Activated T-cell treated with anti-CD3 and anti-CD28 coated beads, Interleukin-2, amount 50 U/mL, for 72 hours (primary cell): ENCODE results near the gene TMEM38A. TPM values are rescaled to one million over a fixed set of nuclear protein-coding genes. Genes with fewer than 3 reads are reported as not detected.

Experiments used
- ATAC-seq, 2 donors: fragments of 150-1000 bp; cut with Tn5 transposase; replicated peaks in 1 of 2; 2 replicates each; pipeline ENCODE4 v1.10.0; 2021; ENCODE audit warnings: moderate library complexity in 2 of 2, mild to moderate bottlenecking in 1 of 2
- DNase-seq, 2 donors: peaks; one replicate each; pipeline ENCODE4 v3.0.0; 2021 to 2022; ENCODE audit warnings: mixed read lengths in 1 of 2
- H3K27ac Mint-ChIP-seq: one replicate; pipeline ENCODE4 v1.8.0; 2022; ENCODE audit warnings: mild to moderate bottlenecking, moderate library complexity, mixed read lengths
- H3K27me3 Mint-ChIP-seq: one replicate; pipeline ENCODE4 v1.8.0; 2022; ENCODE audit warnings: low read depth, mixed read lengths
- H3K36me3 Mint-ChIP-seq, 2 donors: one replicate each; pipeline ENCODE4 v1.8.0; 2022; ENCODE audit warnings: mixed read lengths in 2 of 2, mild to moderate bottlenecking in 1 of 2; ENCODE audit not compliant: insufficient read depth in 2 of 2
- H3K4me1 Mint-ChIP-seq: one replicate; pipeline ENCODE4 v1.8.0; 2022; ENCODE audit warnings: low read depth, mixed read lengths
- H3K4me3 Mint-ChIP-seq, 2 donors: one replicate each; pipeline ENCODE4 v1.8.0; 2022; ENCODE audit warnings: mild to moderate bottlenecking in 2 of 2, mixed read lengths in 2 of 2, moderate library complexity in 2 of 2
- H3K9me3 Mint-ChIP-seq, 2 donors: one replicate each; pipeline ENCODE4 v1.8.0; 2022; ENCODE audit warnings: mixed read lengths in 2 of 2
- total RNA-seq, 2 donors: library from RNA; stranded (reverse); gene quantifications; one replicate each; pipeline ENCODE4 v1.2.3, GENCODE V29; 2022

TMEM38A gene, protein sequence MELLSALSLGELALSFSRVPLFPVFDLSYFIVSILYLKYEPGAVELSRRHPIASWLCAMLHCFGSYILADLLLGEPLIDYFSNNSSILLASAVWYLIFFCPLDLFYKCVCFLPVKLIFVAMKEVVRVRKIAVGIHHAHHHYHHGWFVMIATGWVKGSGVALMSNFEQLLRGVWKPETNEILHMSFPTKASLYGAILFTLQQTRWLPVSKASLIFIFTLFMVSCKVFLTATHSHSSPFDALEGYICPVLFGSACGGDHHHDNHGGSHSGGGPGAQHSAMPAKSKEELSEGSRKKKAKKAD
- 1 to 10 TPM; 1.6 to 2.6 TPM for total RNA-seq

DNA sequence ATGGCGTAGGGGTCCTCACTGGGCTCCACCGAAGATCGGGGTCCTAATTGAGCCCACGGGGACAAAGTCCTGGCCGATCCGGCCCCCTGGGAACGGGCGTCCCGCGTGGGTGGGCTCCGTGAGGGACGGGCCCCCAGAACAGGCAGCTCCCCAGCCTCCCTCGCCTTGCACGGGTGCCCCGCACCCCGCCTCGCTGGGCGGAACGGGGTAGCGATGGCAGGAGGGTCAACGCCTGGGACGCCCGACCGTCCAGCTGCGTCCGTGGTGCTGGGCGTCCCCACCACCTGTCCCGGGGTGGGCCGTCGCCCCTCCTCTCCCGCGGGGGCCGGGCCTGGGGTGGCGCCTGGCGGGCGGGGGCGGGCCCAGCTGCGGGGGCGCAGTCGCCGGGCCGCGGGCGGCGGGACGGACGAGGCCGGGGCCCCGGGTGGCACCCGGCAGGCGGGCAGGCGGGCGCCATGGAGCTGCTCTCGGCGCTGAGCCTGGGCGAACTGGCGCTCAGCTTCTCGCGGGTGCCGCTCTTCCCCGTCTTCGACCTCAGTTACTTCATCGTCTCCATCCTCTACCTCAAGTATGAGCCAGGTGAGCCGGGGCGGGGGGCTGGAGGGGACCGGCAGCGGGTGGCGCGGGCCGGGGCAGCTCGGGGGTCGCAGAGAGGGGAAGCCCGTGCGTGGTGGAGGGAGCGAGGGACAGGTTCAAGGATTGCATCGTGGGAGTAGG, at the start of gene TMEM38A:
Gene TMEM38A, plus strand, starts transcription at position 377 of the 717 bp plus-strand sequence. Its CDS starts 79 bp downstream, at position 456.
- ATAC-seq (peak; percentile 8 to 21), DNase-seq (peak; percentile 62 to 70)
- Mint-ChIP-seq H3K36me3 (peaks cover 5 to 11% of the 10 kb centered on the region in 2 donors), H3K4me1 (peaks cover 29% of the 10 kb centered on the region), H3K4me3 (peak within 1 kb of the TSS; percentile 86 to 92), H3K9me3 (no peaks in the 10 kb centered on the region), H3K27ac (peak within 1 kb of the TSS; percentile 82), H3K27me3 (peaks cover 6% of the 10 kb centered on the region)

DNA sequence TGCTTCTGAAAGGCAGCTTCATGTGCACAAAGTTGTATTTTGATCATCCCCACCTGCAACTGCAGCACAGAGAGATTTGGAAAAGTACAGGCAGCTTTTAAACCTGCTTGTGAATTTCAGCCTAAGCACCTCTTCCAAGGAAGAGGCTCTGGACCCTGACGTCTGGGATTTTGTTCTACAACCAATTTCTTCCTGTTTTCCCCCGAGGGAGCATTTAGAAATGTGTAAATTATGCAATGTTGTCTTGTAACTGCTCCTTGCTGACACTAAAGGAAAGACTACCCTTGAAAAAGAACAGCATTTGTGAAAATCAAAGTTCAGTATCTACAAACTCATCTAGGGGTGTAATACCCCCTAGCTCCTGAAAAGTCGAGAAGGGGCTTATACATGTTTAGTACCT, 48.3 kb upstream of the TMEM38A start:
- ATAC-seq = no peak
- no peak overlapping the region for H3K27ac Mint-ChIP-seq

DNA sequence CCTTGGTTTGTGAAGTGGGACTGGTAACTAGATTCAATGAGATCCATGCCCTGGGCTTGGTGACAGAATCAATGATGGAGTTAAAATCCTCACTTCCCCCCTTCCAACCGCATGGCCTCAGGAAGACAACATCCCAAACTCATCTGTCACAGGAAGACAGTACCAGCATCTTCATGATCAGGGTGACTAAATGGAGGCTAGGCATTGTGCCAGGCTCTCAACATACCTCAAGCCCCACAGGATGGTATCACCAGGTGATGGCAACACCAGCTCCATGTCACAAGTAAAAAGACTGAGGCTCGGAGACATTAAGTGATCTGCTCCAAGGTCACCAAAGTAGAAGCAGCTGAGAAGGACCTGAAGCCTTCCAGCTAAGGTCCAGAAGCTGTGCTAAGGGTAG, 47.1 kb upstream of the TMEM38A start:
- no peaks in the 10 kb centered on the region for H3K27me3 Mint-ChIP-seq
- H3K9me3 Mint-ChIP-seq = no peaks in the 10 kb centered on the region
- H3K4me3 Mint-ChIP-seq = no peak overlapping the region
- ATAC-seq = no peak
- peaks cover 75% of the 10 kb centered on the region for H3K4me1 Mint-ChIP-seq
- no peaks in the 10 kb centered on the region for H3K36me3 Mint-ChIP-seq
- H3K27ac Mint-ChIP-seq = no peak overlapping the region
- DNase-seq = no peak

More for the DNA sequence above, 48.3 kb upstream of the TMEM38A start:
- no peaks in the 10 kb centered on the region for H3K36me3 Mint-ChIP-seq
- no peak overlapping the region for H3K4me3 Mint-ChIP-seq
- H3K4me1 Mint-ChIP-seq = peaks cover 75% of the 10 kb centered on the region
- H3K27me3 Mint-ChIP-seq = no peaks in the 10 kb centered on the region
- DNase-seq = no peak
- H3K9me3 Mint-ChIP-seq = no peaks in the 10 kb centered on the region

DNA sequence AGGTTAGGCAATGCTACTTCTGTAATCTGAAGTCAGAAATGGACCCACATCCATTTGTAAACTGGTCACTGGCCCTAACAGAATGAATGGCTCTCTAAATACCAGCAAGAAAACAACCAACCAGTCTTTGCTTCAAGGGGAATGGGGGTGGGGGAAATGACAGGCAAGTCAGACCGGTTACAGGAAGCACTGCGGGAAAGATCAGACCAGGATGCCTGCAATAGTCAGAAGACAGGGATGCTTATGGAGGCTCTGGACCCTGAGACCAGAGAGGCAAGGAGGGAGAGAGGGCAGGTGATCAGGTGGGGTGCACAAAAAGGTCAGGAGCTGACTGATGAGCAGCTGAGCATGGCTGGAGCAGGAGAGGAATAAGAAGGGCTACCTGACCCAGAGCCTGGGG, 46.0 kb upstream of the TMEM38A start:
- no peak overlapping the region for H3K27ac Mint-ChIP-seq

DNA sequence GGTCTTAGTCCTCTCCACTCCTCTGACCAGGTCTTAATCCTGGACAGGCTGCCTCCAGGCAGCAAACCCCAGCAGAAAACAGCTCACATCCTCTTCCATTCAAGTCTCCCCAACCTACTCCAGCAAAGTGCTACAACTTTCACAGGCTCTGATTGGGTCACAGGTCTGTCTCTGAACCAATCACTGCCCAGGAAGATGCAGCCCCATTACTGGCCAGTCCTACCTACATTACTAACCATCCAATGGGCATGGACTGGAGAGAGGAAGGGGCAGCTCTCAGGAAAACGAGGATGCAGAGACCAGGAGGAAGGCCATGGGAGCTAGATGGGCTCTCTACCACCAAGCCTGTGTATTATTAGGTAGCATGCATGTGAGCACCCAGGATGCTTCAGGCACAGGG, 45.1 kb upstream of the TMEM38A start:
- no peak for DNase-seq
- Mint-ChIP-seq H3K4me1 (peaks cover 75% of the 10 kb centered on the region), H3K36me3 (no peaks in the 10 kb centered on the region), H3K27ac (no peak overlapping the region), H3K27me3 (no peaks in the 10 kb centered on the region), H3K4me3 (no peak overlapping the region), H3K9me3 (no peaks in the 10 kb centered on the region)
- peak in 1 of 2 donors; percentile 29 for ATAC-seq

More for the DNA sequence above, 46.0 kb upstream of the TMEM38A start:
- H3K9me3 Mint-ChIP-seq = no peaks in the 10 kb centered on the region
- H3K27me3 Mint-ChIP-seq = no peaks in the 10 kb centered on the region
- DNase-seq = no peak
- H3K4me1 Mint-ChIP-seq = peaks cover 78% of the 10 kb centered on the region
- peak overlapping the region; percentile 3 to 8 for H3K4me3 Mint-ChIP-seq
- H3K36me3 Mint-ChIP-seq = no peaks in the 10 kb centered on the region
- no peak for ATAC-seq

DNA sequence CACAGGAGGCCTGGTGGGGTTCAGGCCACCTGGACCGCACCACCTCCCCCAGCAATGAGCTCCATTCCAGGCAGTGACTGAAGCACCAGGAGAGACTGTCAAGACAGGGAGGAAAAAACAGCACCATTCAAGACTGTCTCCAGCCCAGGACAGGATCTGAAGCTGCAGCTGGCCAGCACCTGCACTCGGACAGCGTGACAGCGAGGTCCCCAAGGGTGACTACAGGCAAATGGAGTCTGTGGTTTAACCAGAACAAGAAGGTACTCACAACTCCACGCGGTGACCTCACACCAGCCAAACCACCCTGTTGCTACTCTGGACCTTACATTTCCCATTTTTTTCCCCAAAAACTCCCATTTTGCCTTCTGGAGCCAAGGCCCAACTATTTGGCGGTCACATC, 42.7 kb upstream of the TMEM38A start:
- peaks cover 69% of the 10 kb centered on the region for H3K4me1 Mint-ChIP-seq
- H3K27me3 Mint-ChIP-seq = no peaks in the 10 kb centered on the region
- H3K27ac Mint-ChIP-seq = no peak overlapping the region
- ATAC-seq = no peak
- no peaks in the 10 kb centered on the region for H3K36me3 Mint-ChIP-seq
- DNase-seq = no peak
- H3K4me3 Mint-ChIP-seq = no peak overlapping the region
- no peaks in the 10 kb centered on the region for H3K9me3 Mint-ChIP-seq

DNA sequence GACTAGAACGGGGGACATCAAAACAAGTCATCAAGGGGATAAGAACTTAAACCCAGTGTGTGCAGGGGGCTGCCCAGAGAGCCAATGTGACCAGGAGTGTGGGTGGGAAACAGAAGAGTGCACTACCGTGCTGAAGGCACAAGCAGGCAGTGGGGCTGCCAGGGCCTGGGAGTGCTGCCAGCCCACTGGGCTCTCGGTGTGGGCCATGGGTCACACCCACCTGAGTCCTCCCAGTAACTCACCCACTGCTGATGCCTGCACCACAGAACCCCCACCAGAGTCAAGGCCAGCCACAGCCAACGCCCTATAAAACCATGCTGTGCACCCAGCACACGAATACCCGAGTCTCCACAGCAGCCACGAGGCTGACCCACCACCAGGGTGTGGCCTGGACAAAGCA, 41.5 kb upstream of the TMEM38A start:
- no peak overlapping the region for H3K4me3 Mint-ChIP-seq
- peak in 1 of 2 donors; percentile 13 for ATAC-seq
- no peak for DNase-seq
- no peaks in the 10 kb centered on the region for H3K9me3 Mint-ChIP-seq
- no peaks in the 10 kb centered on the region for H3K36me3 Mint-ChIP-seq
- H3K27ac Mint-ChIP-seq = no peak overlapping the region
- peaks cover 72% of the 10 kb centered on the region for H3K4me1 Mint-ChIP-seq
- H3K27me3 Mint-ChIP-seq = no peaks in the 10 kb centered on the region

DNA sequence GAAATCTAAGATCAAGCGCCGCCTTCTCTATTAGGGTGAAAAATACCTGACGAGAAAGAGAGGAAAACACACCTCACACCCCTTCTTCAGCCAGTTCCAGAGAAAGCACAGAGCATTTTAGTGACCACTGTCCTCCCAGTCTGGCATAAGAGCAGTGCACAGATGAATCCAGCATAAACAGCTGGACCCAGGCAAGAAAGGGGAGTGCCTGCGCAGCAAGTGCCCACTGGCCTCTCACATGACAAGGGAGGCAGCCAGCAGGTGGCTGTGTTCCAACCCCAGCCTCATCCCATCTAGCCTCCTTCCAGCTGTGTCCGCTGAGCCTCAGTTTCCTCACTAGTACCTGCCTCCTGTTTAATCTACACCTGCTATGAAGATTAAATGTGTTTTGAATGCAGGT, 40.9 kb upstream of the TMEM38A start:
- Mint-ChIP-seq H3K4me3 (no peak overlapping the region), H3K27ac (no peak overlapping the region), H3K27me3 (no peaks in the 10 kb centered on the region), H3K36me3 (peaks cover 0 to 2% of the 10 kb centered on the region in 2 donors), H3K4me1 (peaks cover 73% of the 10 kb centered on the region), H3K9me3 (no peaks in the 10 kb centered on the region)
- DNase-seq = no peak
- no peak for ATAC-seq

DNA sequence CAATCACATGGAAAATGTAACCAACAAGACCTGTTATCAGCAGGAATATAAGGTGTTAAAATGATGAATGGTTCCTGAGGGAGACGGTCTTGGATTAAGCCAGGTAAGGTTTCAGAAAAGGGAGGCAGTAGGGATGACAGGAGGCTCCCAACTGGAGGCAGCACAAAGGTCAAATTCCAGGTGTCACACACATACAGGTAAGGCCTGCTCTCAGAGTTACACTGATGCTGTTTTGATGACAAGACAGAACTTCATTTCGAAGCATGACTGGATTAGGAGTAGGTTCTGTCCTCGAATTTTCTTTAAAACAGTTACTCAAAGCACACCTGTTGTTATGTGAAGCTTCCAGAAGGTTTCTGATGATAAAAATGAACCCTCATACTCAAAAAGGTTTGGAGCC, 40.4 kb upstream of the TMEM38A start:
- ATAC-seq = no peak
- no peaks in the 10 kb centered on the region for H3K9me3 Mint-ChIP-seq
- peaks cover 73% of the 10 kb centered on the region for H3K4me1 Mint-ChIP-seq
- no peak for DNase-seq
- no peak overlapping the region for H3K4me3 Mint-ChIP-seq
- H3K27me3 Mint-ChIP-seq = no peaks in the 10 kb centered on the region
- H3K36me3 Mint-ChIP-seq = peaks cover under 1 to 6% of the 10 kb centered on the region in 2 donors
- no peak overlapping the region for H3K27ac Mint-ChIP-seq

DNA sequence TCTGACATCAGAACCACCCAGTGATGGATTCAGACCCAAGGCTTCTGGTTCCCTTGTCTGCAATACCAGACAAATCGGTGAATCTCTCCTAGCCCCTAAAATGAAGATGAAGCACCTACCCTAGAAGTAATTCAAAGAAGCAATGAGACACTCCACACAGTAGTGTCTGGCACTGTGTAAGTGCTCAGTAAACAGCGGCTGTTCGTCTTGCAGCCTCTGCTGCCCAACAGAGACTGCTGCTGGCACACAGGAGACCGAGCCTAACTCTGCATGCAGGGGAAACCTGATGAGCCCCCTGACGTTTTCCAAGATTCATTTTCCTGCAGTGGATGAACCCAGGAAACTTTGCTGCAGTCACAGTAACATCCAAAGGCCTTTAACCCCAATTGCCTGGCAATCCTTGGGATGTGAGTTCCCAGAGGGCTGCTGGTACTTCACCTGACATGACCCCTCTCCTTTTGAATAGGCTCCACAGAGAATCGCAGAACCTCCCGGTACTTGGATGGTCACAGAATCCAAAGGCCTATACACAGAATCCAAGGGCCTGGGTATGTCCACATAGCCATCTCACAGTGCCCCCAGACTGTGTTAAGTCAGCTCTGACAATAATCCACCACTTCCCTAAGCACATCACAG, 39.7 kb upstream of the TMEM38A start:
- Mint-ChIP-seq H3K36me3 (peaks cover 2 to 7% of the 10 kb centered on the region in 2 donors), H3K27me3 (no peaks in the 10 kb centered on the region), H3K4me3 (no peak overlapping the region), H3K9me3 (no peaks in the 10 kb centered on the region), H3K27ac (no peak overlapping the region), H3K4me1 (peaks cover 74% of the 10 kb centered on the region)
- no peak for ATAC-seq
- DNase-seq = no peak

DNA sequence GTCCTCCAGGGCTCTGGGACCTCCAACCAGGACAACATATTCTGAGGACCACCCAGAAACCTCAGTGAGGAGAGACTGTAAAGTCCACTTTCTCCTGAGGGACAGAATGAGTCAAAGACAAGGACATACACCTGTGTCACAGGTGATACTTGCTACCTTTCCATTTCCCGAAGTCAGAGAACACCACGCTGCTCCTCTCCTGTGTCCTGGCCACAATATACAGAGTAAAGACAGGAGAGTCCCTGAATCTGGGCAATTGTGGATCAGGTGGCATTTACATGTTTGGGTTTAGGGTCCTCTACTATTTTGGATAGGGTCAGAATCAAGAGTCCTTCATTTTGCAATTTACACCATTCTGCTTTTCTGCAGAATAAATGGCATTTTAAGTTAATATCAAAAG, 37.9 kb upstream of the TMEM38A start:
- Mint-ChIP-seq H3K27ac (no peak overlapping the region), H3K4me3 (no peak overlapping the region), H3K36me3 (peaks cover 2 to 13% of the 10 kb centered on the region in 2 donors), H3K27me3 (no peaks in the 10 kb centered on the region), H3K9me3 (no peaks in the 10 kb centered on the region), H3K4me1 (peaks cover 66% of the 10 kb centered on the region)
- no peak for DNase-seq
- ATAC-seq = no peak

DNA sequence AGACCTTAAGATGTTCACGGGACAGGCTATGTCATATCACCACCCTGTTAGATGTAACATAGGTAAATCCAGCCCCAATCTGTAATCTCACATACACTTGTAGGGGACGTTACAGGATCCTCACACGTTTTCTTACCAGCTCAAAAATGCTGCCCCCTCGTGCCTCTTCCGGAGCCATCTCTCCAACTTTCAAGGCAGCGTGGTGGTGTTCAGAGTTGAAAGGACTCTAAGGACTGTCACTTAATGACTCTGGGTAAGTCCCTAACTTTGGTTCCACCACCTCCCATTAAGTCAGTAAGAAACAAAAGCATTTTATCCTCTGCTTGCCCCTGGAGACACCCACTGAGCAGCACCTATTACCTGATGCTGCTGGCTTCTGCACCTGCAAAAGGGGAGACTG, 37.4 kb upstream of the TMEM38A start:
- H3K36me3 Mint-ChIP-seq = peaks cover 2 to 13% of the 10 kb centered on the region in 2 donors
- H3K27ac Mint-ChIP-seq = no peak overlapping the region
- DNase-seq (no peak), ATAC-seq (no peak)
- H3K4me3 Mint-ChIP-seq = no peak overlapping the region
- no peaks in the 10 kb centered on the region for H3K9me3 Mint-ChIP-seq
- no peaks in the 10 kb centered on the region for H3K27me3 Mint-ChIP-seq
- H3K4me1 Mint-ChIP-seq = peaks cover 61% of the 10 kb centered on the region

DNA sequence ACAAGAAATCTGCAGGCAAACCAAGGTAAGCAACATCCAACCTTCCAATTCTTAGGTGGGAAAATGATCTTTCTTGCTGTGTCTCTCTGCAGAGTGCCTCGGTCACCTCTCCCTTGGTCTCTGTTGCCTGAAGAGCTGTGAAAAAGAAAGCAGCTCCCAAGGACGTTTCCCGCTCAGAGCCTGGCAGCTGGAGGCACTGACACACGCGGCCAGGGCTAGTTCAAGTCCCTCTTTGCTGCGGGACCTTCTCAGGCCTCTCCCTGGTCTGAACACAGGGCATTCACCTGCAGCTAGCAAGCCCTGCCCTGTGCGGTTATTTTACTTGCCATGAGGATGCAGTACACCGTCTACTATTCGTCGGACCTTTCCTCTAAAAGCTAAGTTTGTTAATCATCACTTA, 36.7 kb upstream of the TMEM38A start:
- DNase-seq (no peak), ATAC-seq (no peak)
- Mint-ChIP-seq H3K4me1 (peaks cover 59% of the 10 kb centered on the region), H3K36me3 (peaks cover 2 to 13% of the 10 kb centered on the region in 2 donors), H3K9me3 (no peaks in the 10 kb centered on the region), H3K27me3 (no peaks in the 10 kb centered on the region), H3K4me3 (no peak overlapping the region), H3K27ac (no peak overlapping the region)
